OCI-LY3 (cell line): ENCODE measurements around the gene MYBPC3.

Source experiments
- CTCF ChIP-seq: fragments of 200-600, 300-600 bp; sonication (generic); IDR thresholded peaks from 2 replicates; pipeline ENCODE4 v1.5.1; 2014; ENCODE audit warnings: antibody characterized with exemption, low read length, low read depth
- EZH2phosphoT487 ChIP-seq: fragments of 200-600 bp; shearing (Covaris generic); IDR thresholded peaks from 2 replicates; pipeline ENCODE4 v1.6.1; 2018; ENCODE audit warnings: antibody characterized with exemption, mixed run types, low read depth

- TF ChIP-seq CTCF (no peak), EZH2phosphoT487 (no peak)
These were observed 24.6 kb downstream of the MYBPC3 start for GRCh38 chr11:47327949-47328348.
